Neuronal stem cell (in vitro differentiated cells): ENCODE data around the gene ATP1A2.
"Not testable (repeated sequence)": the region's sequence is repeated elsewhere in the genome, so short reads cannot be mapped to it uniquely, and the experiment has no call there.

Experiments used
- DNase-seq: peaks from one replicate; pipeline ENCODE4 v3.0.0-alpha.2; 2013; ENCODE audit warnings: low spot score
- H2AFZ ChIP-seq: one replicate; pipeline ENCODE4 v1.6.1; 2013; ENCODE audit warnings: mild to moderate bottlenecking, low read length, inconsistent platforms
- H2AK5ac ChIP-seq: 2 replicates; pipeline ENCODE4 v1.6.1; 2013; ENCODE audit warnings: low read depth, mild to moderate bottlenecking, inconsistent platforms, low read length, moderate library complexity, mixed read lengths
- H2BK120ac ChIP-seq: 2 replicates; pipeline ENCODE4 v1.6.1; 2013; ENCODE audit warnings: low read depth, mild to moderate bottlenecking, inconsistent platforms, low read length, moderate library complexity, mixed read lengths
- H2BK12ac ChIP-seq: one replicate; pipeline ENCODE4 v1.6.1; 2013; ENCODE audit warnings: low read length, inconsistent platforms
- H2BK15ac ChIP-seq: 2 replicates; pipeline ENCODE4 v1.6.1; 2013; ENCODE audit warnings: mild to moderate bottlenecking, low read length, inconsistent platforms, mixed read lengths
- H2BK5ac ChIP-seq: one replicate; pipeline ENCODE4 v1.6.1; 2013; ENCODE audit warnings: inconsistent platforms, mild to moderate bottlenecking, low read length, moderate library complexity
- H3K14ac ChIP-seq: one replicate; pipeline ENCODE4 v1.6.1; 2013; ENCODE audit warnings: low read length, inconsistent platforms
- H3K18ac ChIP-seq: 2 replicates; pipeline ENCODE4 v1.6.1; 2013; ENCODE audit warnings: low read length, inconsistent platforms
- H3K23ac ChIP-seq: 2 replicates; pipeline ENCODE4 v1.6.1; 2013; ENCODE audit warnings: low read depth, mild to moderate bottlenecking, mixed read lengths, low read length, inconsistent platforms; ENCODE audit not compliant: poor library complexity
- H3K27ac ChIP-seq: replicated peaks from 3 replicates; pipeline ENCODE4 v1.5.1; 2013; ENCODE audit warnings: low read length, inconsistent platforms
- H3K27me3 ChIP-seq, 3 experiments: 2 replicates each; pipeline ENCODE4 v1.6.1; 2013; ENCODE audit warnings: low read length in 3 of 3, mild to moderate bottlenecking in 2 of 3, inconsistent platforms in 1 of 3, low read depth in 1 of 3, mixed read lengths in 1 of 3, moderate library complexity in 1 of 3; ENCODE audit not compliant: control insufficient read depth in 3 of 3, insufficient read depth in 3 of 3
- H3K36me3 ChIP-seq, 2 donors: replicated peaks in 1 of 2; 2 replicates each; pipeline ENCODE4 v1.6.1; 2013; ENCODE audit warnings: low read length in 2 of 2; ENCODE audit not compliant: control insufficient read depth in 2 of 2, insufficient read depth in 2 of 2
- H3K4ac ChIP-seq: 2 replicates; pipeline ENCODE4 v1.6.1; 2013; ENCODE audit warnings: inconsistent platforms, mild to moderate bottlenecking, low read length, moderate library complexity
- H3K4me1 ChIP-seq, 2 donors: 1 replicate in 1 of 2; 2 replicates in 1 of 2; pipeline ENCODE4 v1.6.1; 2013; ENCODE audit warnings: low read length in 2 of 2, low read depth in 1 of 2; ENCODE audit not compliant: control insufficient read depth in 2 of 2, insufficient read depth in 1 of 2
- H3K4me2 ChIP-seq: one replicate; pipeline ENCODE4 v1.6.1; 2013; ENCODE audit warnings: mild to moderate bottlenecking, low read length, inconsistent platforms; ENCODE audit not compliant: insufficient read depth, poor library complexity, severe bottlenecking
- H3K4me3 ChIP-seq, 2 donors: 2 replicates each; pipeline ENCODE4 v1.5.1; 2013; ENCODE audit warnings: low read length in 2 of 2, mild to moderate bottlenecking in 2 of 2, inconsistent platforms in 1 of 2, moderate library complexity in 1 of 2
- H3K79me1 ChIP-seq: one replicate; pipeline ENCODE4 v1.6.1; 2013; ENCODE audit warnings: low read depth, mild to moderate bottlenecking, inconsistent platforms, low read length, moderate library complexity
- H3K9ac ChIP-seq: one replicate; pipeline ENCODE4 v1.6.1; 2013; ENCODE audit warnings: mild to moderate bottlenecking, low read depth, low read length, inconsistent platforms; ENCODE audit not compliant: poor library complexity
- H3K9me3 ChIP-seq, 2 donors: replicated peaks in 1 of 2; 2 replicates each; pipeline versions ENCODE3 to v1.6.1; 2013; ENCODE audit warnings: low read length in 2 of 2, mild to moderate bottlenecking in 2 of 2, inconsistent platforms in 1 of 2, low read depth in 1 of 2, mixed read lengths in 1 of 2, moderate library complexity in 1 of 2; ENCODE audit not compliant: control insufficient read depth in 2 of 2, insufficient read depth in 1 of 2
- H4K8ac ChIP-seq: one replicate; pipeline ENCODE4 v1.6.1; 2013; ENCODE audit warnings: low read depth, mild to moderate bottlenecking, inconsistent platforms, low read length, moderate library complexity
- H4K91ac ChIP-seq: one replicate; pipeline ENCODE4 v1.6.1; 2013; ENCODE audit warnings: low read length, low read depth, mild to moderate bottlenecking, inconsistent platforms; ENCODE audit not compliant: poor library complexity
- WGBS, 2 donors: extraction: QIAGEN DNeasy Blood & Tissue Kit; methylation state at CpG; one replicate each; pipeline ENCODE4 v1.1.7; 2013; ENCODE audit warnings: missing lambda C conversion rate in 2 of 2, mixed read lengths in 1 of 2; ENCODE audit not compliant: insufficient read length in 2 of 2, insufficient replicate concordance in 1 of 2; ENCODE audit errors: extremely low coverage in 2 of 2; 5-methylcytosine and 5-hydroxymethylcytosine counted together

ATP1A2 gene

DNA sequence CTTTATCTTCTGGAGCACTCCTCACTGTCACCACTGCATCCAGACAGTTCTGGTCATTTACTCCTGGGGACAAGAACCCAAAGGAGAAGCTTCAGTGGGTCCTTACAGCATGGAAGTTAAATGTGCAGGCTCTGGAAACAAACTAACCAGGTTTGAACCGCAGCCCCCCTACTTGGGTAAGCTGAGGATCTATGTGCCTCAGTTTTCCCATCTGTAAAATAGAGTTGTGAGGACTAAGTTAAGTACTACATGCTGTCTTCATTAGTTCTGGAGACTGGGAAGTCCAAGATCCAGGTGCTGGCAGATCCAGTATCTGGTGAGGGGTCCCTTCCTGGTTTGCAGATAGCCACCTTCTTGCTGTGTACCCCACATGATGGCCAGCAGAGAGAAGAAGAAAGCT lies 8.0 kb upstream of the ATP1A2 start:
- Histone ChIP-seq H3K4me1 (peaks cover 34 to 50% of the 10 kb centered on the region in 2 donors), H3K23ac (no peak overlapping the region), H3K4ac (no peak overlapping the region), H3K36me3 (no peaks in the 10 kb centered on the region), H2BK12ac (no peak overlapping the region), H2AK5ac (no peak overlapping the region), H2BK5ac (no peak overlapping the region), H3K18ac (no peak overlapping the region), H2AFZ (no peak overlapping the region), H3K79me1 (no peaks in the 10 kb centered on the region), H2BK15ac (no peak overlapping the region), H2BK120ac (no peak overlapping the region), H3K9ac (no peak overlapping the region), H4K8ac (no peak overlapping the region), H3K27me3 (no peaks in the 10 kb centered on the region), H4K91ac (no peak overlapping the region), H3K4me3 (no peak overlapping the region), H3K9me3 (no peaks in the 10 kb centered on the region), H3K27ac (no peak overlapping the region), H3K14ac (no peak overlapping the region), H3K4me2 (no peak overlapping the region)
- DNase-seq, result no peak
- no CpG with 5 or more reads among the region's 1 CpG for WGBS, 2 donors

DNA sequence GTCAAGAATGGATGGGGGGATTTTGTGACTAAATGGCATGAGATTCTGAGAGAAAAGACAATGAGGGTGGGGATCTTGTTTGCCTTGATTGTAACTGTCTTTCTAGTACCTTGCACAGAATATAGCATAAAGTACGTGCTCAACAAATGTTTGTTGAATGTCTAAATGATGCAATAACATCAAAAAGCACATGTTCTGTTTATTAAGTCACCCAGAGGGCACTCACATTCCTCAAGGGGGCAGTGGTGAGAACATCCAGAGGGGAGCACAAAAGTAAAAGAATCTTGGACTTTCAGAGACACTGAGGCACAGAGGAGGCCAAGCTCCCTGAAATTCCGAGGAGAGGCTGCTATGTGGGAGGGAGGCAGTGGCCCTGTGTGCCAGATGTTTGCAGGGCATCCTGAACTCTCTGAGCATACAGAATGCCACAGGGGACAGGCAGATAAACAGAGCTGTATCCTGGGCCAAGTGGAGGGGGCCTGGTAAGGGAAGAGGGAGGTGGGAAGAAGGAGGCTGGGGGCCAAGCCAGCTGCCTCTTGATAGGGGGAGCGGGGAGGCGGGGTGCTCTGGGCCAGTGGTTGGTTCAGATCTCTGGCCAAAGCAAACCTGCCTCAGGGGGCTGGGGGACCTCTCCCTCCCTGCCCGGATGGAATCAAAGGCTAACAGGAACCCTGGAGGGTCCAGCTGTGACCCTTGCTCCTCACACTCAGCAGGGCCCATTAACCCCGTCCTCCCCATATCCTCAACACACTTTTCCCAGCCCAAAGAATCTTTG lies 6.5 kb upstream of the ATP1A2 start:
- DNase-seq, result no peak
- Histone ChIP-seq H4K8ac (no peak overlapping the region), H2BK5ac (no peak overlapping the region), H3K9me3 (no peaks in the 10 kb centered on the region), H3K23ac (no peak overlapping the region), H2AFZ (peak overlapping the region; percentile 38), H3K79me1 (no peaks in the 10 kb centered on the region), H3K18ac (peak overlapping the region; percentile 79), H3K14ac (no peak overlapping the region), H2BK120ac (no peak overlapping the region), H3K4me1 (peaks cover 37 to 41% of the 10 kb centered on the region in 2 donors), H3K9ac (no peak overlapping the region), H2BK12ac (peak overlapping the region; percentile 73), H3K36me3 (no peaks in the 10 kb centered on the region), H4K91ac (no peak overlapping the region), H2BK15ac (no peak overlapping the region), H3K4ac (no peak overlapping the region), H3K27ac (peak overlapping the region; percentile 79), H3K4me3 (no peak overlapping the region), H2AK5ac (no peak overlapping the region), H3K4me2 (peak overlapping the region; percentile 26), H3K27me3 (no peaks in the 10 kb centered on the region)
- no CpG with 5 or more reads among the region's 6 CpGs for WGBS, 2 donors

- no peaks in the 10 kb centered on the region for H3K36me3 ChIP-seq
- no peak overlapping the region for H3K4ac ChIP-seq
- no peak overlapping the region for H3K9ac ChIP-seq
- no peak overlapping the region for H3K4me2 ChIP-seq
- no peak overlapping the region for H3K18ac ChIP-seq
- no peak overlapping the region for H2BK15ac ChIP-seq
- no peak overlapping the region for H3K23ac ChIP-seq
- H3K4me3 ChIP-seq, result no peak overlapping the region
- H3K14ac ChIP-seq, result no peak overlapping the region
- H3K4me1 ChIP-seq, result peaks cover 38 to 42% of the 10 kb centered on the region in 2 donors
- no peak overlapping the region for H2AFZ ChIP-seq
- no CpG with 5 or more reads among the region's 4 CpGs for WGBS, 2 donors
- H4K91ac ChIP-seq, result no peak overlapping the region
- H3K79me1 ChIP-seq, result no peaks in the 10 kb centered on the region
- H4K8ac ChIP-seq, result no peak overlapping the region
- no peaks in the 10 kb centered on the region for H3K9me3 ChIP-seq
- DNase-seq, result no peak
- peak overlapping the region; percentile 79 for H3K27ac ChIP-seq
- no peak overlapping the region for H2BK5ac ChIP-seq
- no peak overlapping the region for H2AK5ac ChIP-seq
- H2BK120ac ChIP-seq, result no peak overlapping the region
- no peaks in the 10 kb centered on the region for H3K27me3 ChIP-seq
- H2BK12ac ChIP-seq, result no peak overlapping the region
These were observed 5.9 kb upstream of the ATP1A2 start for GRCh38 chr1:160109686-160110085.

DNA sequence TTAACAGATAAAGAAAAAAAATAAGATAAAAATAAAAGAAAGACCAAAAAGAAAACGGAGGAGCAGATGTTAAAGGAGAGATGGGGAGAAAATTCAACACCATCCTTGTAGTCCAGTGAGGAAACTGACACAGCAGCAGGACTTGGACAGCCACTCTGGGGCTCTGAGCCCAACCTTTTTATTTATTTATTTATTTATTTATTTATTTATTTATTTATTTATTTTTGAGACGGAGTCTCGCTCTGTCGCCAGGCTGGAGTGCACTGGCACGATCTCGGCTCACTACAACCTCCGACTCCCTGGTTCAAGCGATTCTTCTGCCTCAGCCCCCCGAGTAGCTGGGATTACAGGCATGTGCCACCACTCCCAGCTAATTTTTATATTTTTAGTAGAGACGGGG lies 4.1 kb upstream of the ATP1A2 start:
- not testable (repeated sequence) for H3K4me3 ChIP-seq, H2AK5ac ChIP-seq, H3K23ac ChIP-seq, H3K4me2 ChIP-seq, H2BK15ac ChIP-seq, DNase-seq, H2AFZ ChIP-seq, H3K27me3 ChIP-seq, H3K4ac ChIP-seq, H3K18ac ChIP-seq, H3K36me3 ChIP-seq, H3K14ac ChIP-seq, H3K9me3 ChIP-seq, H3K27ac ChIP-seq, H2BK5ac ChIP-seq, H2BK12ac ChIP-seq, H4K91ac ChIP-seq, H4K8ac ChIP-seq, H3K9ac ChIP-seq, H3K79me1 ChIP-seq, H2BK120ac ChIP-seq
- WGBS, 2 donors, result no CpG with 5 or more reads among the region's 10 CpGs
- peaks cover 45 to 55% of the 10 kb centered on the region in 2 donors for H3K4me1 ChIP-seq
